ENCODE measurements around the gene PGLYRP1. TPM values are rescaled to one million over a fixed set of nuclear protein-coding genes. Genes with fewer than 3 reads are reported as not detected.

The PGLYRP1 gene
- total and polyA plus RNA-seq, 4 donors = 0.25 to 13.9 (median 0.76) TPM

DNA sequence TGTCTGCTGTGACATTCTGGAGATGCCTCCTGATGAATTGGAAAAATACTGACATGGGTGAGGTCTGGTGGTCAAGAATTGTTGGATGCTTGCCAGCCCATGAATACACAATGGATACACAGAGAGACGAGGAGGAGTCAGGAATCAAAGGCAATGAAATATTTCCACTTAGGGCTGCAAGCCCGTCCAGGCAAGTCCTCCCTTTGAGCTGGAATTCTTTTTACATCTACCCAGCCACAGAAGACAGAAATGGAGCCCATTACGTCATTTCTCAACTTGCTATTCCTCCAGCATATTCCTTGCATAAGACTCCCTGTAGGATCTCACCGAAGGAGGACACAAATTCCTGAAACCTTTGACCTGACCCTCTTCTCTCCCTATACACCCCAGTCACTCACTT, 33.7 kb upstream of the PGLYRP1 start:
- Histone ChIP-seq H3K36me3 (ENCODE audit: control insufficient read depth in 4 of 4, insufficient read depth in 3 of 4, low read depth in 1 of 4, low read length in 3 of 4) (no peaks in the 10 kb centered on the region), H3K27ac (ENCODE audit: low read depth in 1 of 2, low read length in 2 of 2) (no peak overlapping the region), H3K4me3 (ENCODE audit: low read depth in 1 of 3, low read length in 3 of 3) (no peak overlapping the region), H3K9ac (ENCODE audit: low read depth in 1 of 2, low read length in 2 of 2) (no peak overlapping the region), H3K9me3 (ENCODE audit: control insufficient read depth in 4 of 4, low read length in 3 of 4) (no peaks in the 10 kb centered on the region), H3K27me3 (ENCODE audit: control insufficient read depth in 4 of 4, insufficient read depth in 4 of 4, low read length in 3 of 4) (peaks cover 0 to 12% (median 2%) of the 10 kb centered on the region in 4 donors), H3K4me1 (ENCODE audit: control insufficient read depth in 4 of 4, insufficient read depth in 4 of 4, low read length in 3 of 4) (no peaks in the 10 kb centered on the region)
- WGBS = 59% methylated on average over 4 of the region's 4 CpGs
- TF ChIP-seq FOXA1 (IDR thresholded peaks at IDR 0.05) (no peak), EGR1 (IDR thresholded peaks at IDR 0.05; ENCODE audit: low read depth in 2 of 2) (no peak), RAD21 (IDR thresholded peaks at IDR 0.05) (no peak), RXRA (IDR thresholded peaks at IDR 0.05) (no peak), FOXA2 (IDR thresholded peaks at IDR 0.05) (no peak), GABPA (IDR thresholded peaks at IDR 0.05 in 1 of 2, conservative IDR thresholded peaks at IDR 0.05 in 1 of 2) (no peak), JUND (IDR thresholded peaks at IDR 0.05) (no peak), HNF4G (IDR thresholded peaks at IDR 0.05) (no peak)
- TF ChIP-seq, protein P1, sequence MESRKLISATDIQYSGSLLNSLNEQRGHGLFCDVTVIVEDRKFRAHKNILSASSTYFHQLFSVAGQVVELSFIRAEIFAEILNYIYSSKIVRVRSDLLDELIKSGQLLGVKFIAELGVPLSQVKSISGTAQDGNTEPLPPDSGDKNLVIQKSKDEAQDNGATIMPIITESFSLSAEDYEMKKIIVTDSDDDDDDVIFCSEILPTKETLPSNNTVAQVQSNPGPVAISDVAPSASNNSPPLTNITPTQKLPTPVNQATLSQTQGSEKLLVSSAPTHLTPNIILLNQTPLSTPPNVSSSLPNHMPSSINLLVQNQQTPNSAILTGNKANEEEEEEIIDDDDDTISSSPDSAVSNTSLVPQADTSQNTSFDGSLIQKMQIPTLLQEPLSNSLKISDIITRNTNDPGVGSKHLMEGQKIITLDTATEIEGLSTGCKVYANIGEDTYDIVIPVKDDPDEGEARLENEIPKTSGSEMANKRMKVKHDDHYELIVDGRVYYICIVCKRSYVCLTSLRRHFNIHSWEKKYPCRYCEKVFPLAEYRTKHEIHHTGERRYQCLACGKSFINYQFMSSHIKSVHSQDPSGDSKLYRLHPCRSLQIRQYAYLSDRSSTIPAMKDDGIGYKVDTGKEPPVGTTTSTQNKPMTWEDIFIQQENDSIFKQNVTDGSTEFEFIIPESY (IDR thresholded peaks at IDR 0.05) = no peak
- TF ChIP-seq, protein P2, sequence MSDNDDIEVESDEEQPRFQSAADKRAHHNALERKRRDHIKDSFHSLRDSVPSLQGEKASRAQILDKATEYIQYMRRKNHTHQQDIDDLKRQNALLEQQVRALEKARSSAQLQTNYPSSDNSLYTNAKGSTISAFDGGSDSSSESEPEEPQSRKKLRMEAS (IDR thresholded peaks at IDR 0.05) = no peak
- TF ChIP-seq, protein P3, sequence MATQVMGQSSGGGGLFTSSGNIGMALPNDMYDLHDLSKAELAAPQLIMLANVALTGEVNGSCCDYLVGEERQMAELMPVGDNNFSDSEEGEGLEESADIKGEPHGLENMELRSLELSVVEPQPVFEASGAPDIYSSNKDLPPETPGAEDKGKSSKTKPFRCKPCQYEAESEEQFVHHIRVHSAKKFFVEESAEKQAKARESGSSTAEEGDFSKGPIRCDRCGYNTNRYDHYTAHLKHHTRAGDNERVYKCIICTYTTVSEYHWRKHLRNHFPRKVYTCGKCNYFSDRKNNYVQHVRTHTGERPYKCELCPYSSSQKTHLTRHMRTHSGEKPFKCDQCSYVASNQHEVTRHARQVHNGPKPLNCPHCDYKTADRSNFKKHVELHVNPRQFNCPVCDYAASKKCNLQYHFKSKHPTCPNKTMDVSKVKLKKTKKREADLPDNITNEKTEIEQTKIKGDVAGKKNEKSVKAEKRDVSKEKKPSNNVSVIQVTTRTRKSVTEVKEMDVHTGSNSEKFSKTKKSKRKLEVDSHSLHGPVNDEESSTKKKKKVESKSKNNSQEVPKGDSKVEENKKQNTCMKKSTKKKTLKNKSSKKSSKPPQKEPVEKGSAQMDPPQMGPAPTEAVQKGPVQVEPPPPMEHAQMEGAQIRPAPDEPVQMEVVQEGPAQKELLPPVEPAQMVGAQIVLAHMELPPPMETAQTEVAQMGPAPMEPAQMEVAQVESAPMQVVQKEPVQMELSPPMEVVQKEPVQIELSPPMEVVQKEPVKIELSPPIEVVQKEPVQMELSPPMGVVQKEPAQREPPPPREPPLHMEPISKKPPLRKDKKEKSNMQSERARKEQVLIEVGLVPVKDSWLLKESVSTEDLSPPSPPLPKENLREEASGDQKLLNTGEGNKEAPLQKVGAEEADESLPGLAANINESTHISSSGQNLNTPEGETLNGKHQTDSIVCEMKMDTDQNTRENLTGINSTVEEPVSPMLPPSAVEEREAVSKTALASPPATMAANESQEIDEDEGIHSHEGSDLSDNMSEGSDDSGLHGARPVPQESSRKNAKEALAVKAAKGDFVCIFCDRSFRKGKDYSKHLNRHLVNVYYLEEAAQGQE (IDR thresholded peaks at IDR 0.05) = no peak
- TF ChIP-seq, protein P4, sequence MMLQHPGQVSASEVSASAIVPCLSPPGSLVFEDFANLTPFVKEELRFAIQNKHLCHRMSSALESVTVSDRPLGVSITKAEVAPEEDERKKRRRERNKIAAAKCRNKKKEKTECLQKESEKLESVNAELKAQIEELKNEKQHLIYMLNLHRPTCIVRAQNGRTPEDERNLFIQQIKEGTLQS (IDR thresholded peaks at IDR 0.05) = no peak
- TF ChIP-seq, protein P5, sequence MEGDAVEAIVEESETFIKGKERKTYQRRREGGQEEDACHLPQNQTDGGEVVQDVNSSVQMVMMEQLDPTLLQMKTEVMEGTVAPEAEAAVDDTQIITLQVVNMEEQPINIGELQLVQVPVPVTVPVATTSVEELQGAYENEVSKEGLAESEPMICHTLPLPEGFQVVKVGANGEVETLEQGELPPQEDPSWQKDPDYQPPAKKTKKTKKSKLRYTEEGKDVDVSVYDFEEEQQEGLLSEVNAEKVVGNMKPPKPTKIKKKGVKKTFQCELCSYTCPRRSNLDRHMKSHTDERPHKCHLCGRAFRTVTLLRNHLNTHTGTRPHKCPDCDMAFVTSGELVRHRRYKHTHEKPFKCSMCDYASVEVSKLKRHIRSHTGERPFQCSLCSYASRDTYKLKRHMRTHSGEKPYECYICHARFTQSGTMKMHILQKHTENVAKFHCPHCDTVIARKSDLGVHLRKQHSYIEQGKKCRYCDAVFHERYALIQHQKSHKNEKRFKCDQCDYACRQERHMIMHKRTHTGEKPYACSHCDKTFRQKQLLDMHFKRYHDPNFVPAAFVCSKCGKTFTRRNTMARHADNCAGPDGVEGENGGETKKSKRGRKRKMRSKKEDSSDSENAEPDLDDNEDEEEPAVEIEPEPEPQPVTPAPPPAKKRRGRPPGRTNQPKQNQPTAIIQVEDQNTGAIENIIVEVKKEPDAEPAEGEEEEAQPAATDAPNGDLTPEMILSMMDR (IDR thresholded peaks at IDR 0.05; ENCODE audit: low read depth, low read length, missing input control) = no peak
- no peak for DNase-seq (ENCODE audit: low spot score)

DNA sequence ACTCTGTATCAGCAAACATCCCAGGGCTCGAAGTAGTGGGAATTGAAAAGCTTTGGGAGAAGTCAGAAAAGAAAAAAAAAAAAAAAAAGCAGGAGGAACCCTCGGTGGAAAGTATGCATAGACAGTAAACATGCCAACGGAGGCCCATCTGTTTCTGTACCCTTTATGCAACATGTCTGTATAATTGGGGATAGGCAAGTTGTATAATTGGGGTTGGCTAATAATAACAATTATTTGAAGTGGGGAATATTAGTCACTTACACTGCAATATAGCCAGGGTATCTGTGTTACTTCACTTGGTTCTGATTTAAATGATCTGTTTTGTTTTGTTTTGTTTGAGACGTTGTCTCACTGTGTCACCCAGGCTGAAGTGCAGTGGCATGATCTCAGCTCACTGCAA, 30.0 kb upstream of the PGLYRP1 start:
- Histone ChIP-seq H3K36me3 (ENCODE audit: control insufficient read depth in 4 of 4, insufficient read depth in 3 of 4, low read depth in 1 of 4, low read length in 3 of 4) (no peaks in the 10 kb centered on the region), H3K9me3 (ENCODE audit: control insufficient read depth in 4 of 4, low read length in 3 of 4) (peaks cover 0 to 2% (median 0%) of the 10 kb centered on the region in 4 donors), H3K27ac (ENCODE audit: low read depth in 1 of 2, low read length in 2 of 2) (no peak overlapping the region), H3K9ac (ENCODE audit: low read depth in 1 of 2, low read length in 2 of 2) (no peak overlapping the region), H3K27me3 (ENCODE audit: control insufficient read depth in 4 of 4, insufficient read depth in 4 of 4, low read length in 3 of 4) (peaks cover 0 to 7% (median 4%) of the 10 kb centered on the region in 4 donors), H3K4me3 (ENCODE audit: low read depth in 1 of 3, low read length in 3 of 3) (no peak overlapping the region), H3K4me1 (ENCODE audit: control insufficient read depth in 4 of 4, insufficient read depth in 4 of 4, low read length in 3 of 4) (no peaks in the 10 kb centered on the region)
- 52% methylated on average over 4 of the region's 4 CpGs for WGBS
- no peak for DNase-seq (ENCODE audit: low spot score)
- TF ChIP-seq JUND (IDR thresholded peaks at IDR 0.05) = no peak
- TF ChIP-seq HNF4A (conservative IDR thresholded peaks at IDR 0.05) = no peak

Data from liver (tissue), 9 donors.